IMR-90 (cell line): ENCODE data around the gene CEP68. TPM values are rescaled to one million over a fixed set of nuclear protein-coding genes. Genes with fewer than 3 reads are reported as not detected.

Experiments used
- ATAC-seq: fragments of 200-7000 bp; cut with Tn5 transposase; 2 replicates; pipeline ENCODE4 v1.9.1; 2020; ENCODE audit warnings: low read depth, mild to moderate bottlenecking, moderate library complexity
- BruUV-seq: library from RNA; stranded (reverse); fragments of 400-500 nt; replicated peaks from 2 replicates; lab custom pipeline; 2021; lab: Mats Ljungman, UMichigan
- CTCF ChIA-PET: fragments of 300-600 bp; formaldehyde crosslinking; extraction: SDS; loops from one replicate; lab custom pipeline; 2021; ENCODE audit warnings: antibody characterized with exemption; lab: Yijun Ruan, JAX
- POLR2A ChIA-PET: fragments of 300-600 bp; sonication (Branson Sonifier 250); formaldehyde crosslinking; loops from one replicate; lab custom pipeline; 2022; ENCODE audit warnings: antibody characterized with exemption; ENCODE audit not compliant: unreplicated experiment; lab: Charles Lee
- DNase-seq: peaks from one replicate; pipeline ENCODE4 v3.0.0; 2013
- H2AFZ ChIP-seq: replicated peaks from 2 replicates; pipeline ENCODE3; 2013; ENCODE audit warnings: low read length, mild to moderate bottlenecking; ENCODE audit not compliant: poor library complexity
- H2AK5ac ChIP-seq: 2 replicates; pipeline ENCODE4 v1.6.1; 2013; ENCODE audit warnings: low read depth, low read length, inconsistent platforms
- H2AK9ac ChIP-seq: replicated peaks from 2 replicates; pipeline ENCODE3; 2013; ENCODE audit warnings: mild to moderate bottlenecking, low read depth, low read length, moderate library complexity; ENCODE audit not compliant: poor library complexity
- H2BK120ac ChIP-seq: 2 replicates; pipeline ENCODE4 v1.6.1; 2013; ENCODE audit warnings: low read depth, low read length, inconsistent platforms
- H2BK15ac ChIP-seq: 3 replicates; pipeline ENCODE4 v1.6.1; 2013; ENCODE audit warnings: low read depth, low read length, inconsistent platforms
- H2BK20ac ChIP-seq: 2 replicates; pipeline ENCODE4 v1.6.1; 2013; ENCODE audit warnings: low read depth, mild to moderate bottlenecking, inconsistent platforms, low read length, moderate library complexity
- H2BK5ac ChIP-seq: 2 replicates; pipeline ENCODE4 v1.6.1; 2013; ENCODE audit warnings: mild to moderate bottlenecking, low read depth, low read length, inconsistent platforms; ENCODE audit not compliant: poor library complexity, severe bottlenecking
- H3K14ac ChIP-seq: replicated peaks from 2 replicates; pipeline ENCODE4 v1.6.1; 2013; ENCODE audit warnings: low read depth, low read length, inconsistent platforms
- H3K18ac ChIP-seq: 2 replicates; pipeline ENCODE4 v1.6.1; 2013; ENCODE audit warnings: low read depth, low read length, control low read depth
- H3K23ac ChIP-seq: 2 replicates; pipeline ENCODE4 v1.6.1; 2013; ENCODE audit warnings: low read depth, low read length, inconsistent platforms
- H3K27ac ChIP-seq: 2 replicates; pipeline ENCODE4 v1.5.1; 2013; ENCODE audit warnings: mild to moderate bottlenecking, control low read depth, low read length; ENCODE audit not compliant: insufficient read depth
- H3K27me3 ChIP-seq: 2 replicates; pipeline ENCODE4 v1.6.1; 2013; ENCODE audit warnings: low read length; ENCODE audit not compliant: control insufficient read depth, insufficient read depth
- H3K36me3 ChIP-seq: 2 replicates; pipeline ENCODE4 v1.6.1; 2013; ENCODE audit warnings: low read length, mixed read lengths; ENCODE audit not compliant: control insufficient read depth, insufficient read depth
- H3K4ac ChIP-seq: 2 replicates; pipeline ENCODE4 v1.6.1; 2013; ENCODE audit warnings: low read depth, low read length, inconsistent platforms
- H3K4me1 ChIP-seq: 2 replicates; pipeline ENCODE4 v1.6.1; 2013; ENCODE audit warnings: low read length, mixed read lengths; ENCODE audit not compliant: control insufficient read depth, insufficient read depth
- H3K4me2 ChIP-seq: 2 replicates; pipeline ENCODE4 v1.6.1; 2013; ENCODE audit warnings: low read depth, mild to moderate bottlenecking, control low read depth, low read length, moderate library complexity
- H3K4me3 ChIP-seq: 2 replicates; pipeline ENCODE4 v1.5.1; 2013; ENCODE audit warnings: low read depth, mild to moderate bottlenecking, control low read depth, low read length, moderate library complexity; ENCODE audit not compliant: insufficient read depth
- H3K56ac ChIP-seq: 2 replicates; pipeline ENCODE4 v1.6.1; 2013; ENCODE audit warnings: low read length, inconsistent platforms; ENCODE audit not compliant: insufficient read depth; ENCODE audit errors: extremely low read depth
- H3K79me1 ChIP-seq, 2 experiments: 2 replicates each; pipeline ENCODE4 v1.6.1; 2013; ENCODE audit warnings: low read length in 2 of 2, inconsistent platforms in 1 of 2, low read depth in 1 of 2
- H3K9ac ChIP-seq: 2 replicates; pipeline ENCODE4 v1.6.1; 2013; ENCODE audit warnings: low read depth, low read length, control low read depth
- H3K9me1 ChIP-seq: 2 replicates; pipeline ENCODE4 v1.6.1; 2013; ENCODE audit warnings: low read length, inconsistent platforms; ENCODE audit not compliant: insufficient read depth
- H3K9me3 ChIP-seq: 2 replicates; pipeline ENCODE4 v1.6.1; 2013; ENCODE audit warnings: low read length; ENCODE audit not compliant: control insufficient read depth, insufficient read depth
- H4K20me1 ChIP-seq: 2 replicates; pipeline ENCODE4 v1.6.1; 2013; ENCODE audit warnings: low read length, inconsistent platforms; ENCODE audit not compliant: insufficient read depth
- H4K5ac ChIP-seq: 2 replicates; pipeline ENCODE4 v1.6.1; 2013; ENCODE audit warnings: mild to moderate bottlenecking, low read depth, low read length, control low read depth
- H4K8ac ChIP-seq, 2 experiments: 2 replicates each; pipeline ENCODE4 v1.6.1; 2013; ENCODE audit warnings: low read depth in 2 of 2, low read length in 2 of 2, control low read depth in 1 of 2, inconsistent platforms in 1 of 2
- H4K91ac ChIP-seq: 2 replicates; pipeline ENCODE4 v1.6.1; 2013; ENCODE audit warnings: low read depth, low read length, inconsistent platforms; ENCODE audit not compliant: insufficient read depth
- BHLHE40 ChIP-seq: fragments of 150-350 bp; IDR thresholded peaks from 2 replicates; pipeline ENCODE4 v1.6.1; 2016; ENCODE audit warnings: mild to moderate bottlenecking, low read depth, low read length
- CEBPB ChIP-seq: IDR thresholded peaks from 2 replicates; pipeline ENCODE4 v1.6.1; 2012; ENCODE audit warnings: low read depth, low read length, improper control_type of control experiment
- CHD1 ChIP-seq: IDR thresholded peaks from 2 replicates; pipeline ENCODE4 v1.6.1; 2012; ENCODE audit warnings: low read depth, low read length, improper control_type of control experiment
- CTCF ChIP-seq: conservative IDR thresholded peaks from 2 replicates; pipeline ENCODE4 v1.5.1; 2012; ENCODE audit warnings: mild to moderate bottlenecking, low read depth, low read length, improper control_type of control experiment
- ELK1 ChIP-seq: fragments of 150-350 bp; IDR thresholded peaks from 2 replicates; pipeline ENCODE4 v1.6.1; 2016; ENCODE audit warnings: low read depth, mild to moderate bottlenecking, low read length, moderate library complexity, borderline replicate concordance
- FOS ChIP-seq: fragments of 150-350 bp; IDR thresholded peaks from 2 replicates; pipeline ENCODE4 v1.6.1; 2016; ENCODE audit warnings: low read depth, low read length
- MAFK ChIP-seq: IDR thresholded peaks from 2 replicates; pipeline ENCODE4 v1.6.1; 2012; ENCODE audit warnings: low read depth, low read length, improper control_type of control experiment
- MAZ ChIP-seq: IDR thresholded peaks from 2 replicates; pipeline ENCODE4 v1.6.1; 2012; ENCODE audit warnings: low read depth, mild to moderate bottlenecking, low read length, improper control_type of control experiment, moderate library complexity, borderline replicate concordance
- NFE2L2 ChIP-seq: fragments of 150-350 bp; IDR thresholded peaks from 2 replicates; pipeline ENCODE4 v1.6.1; 2016; ENCODE audit warnings: low read depth, mild to moderate bottlenecking, low read length
- RAD21 ChIP-seq: IDR thresholded peaks from 2 replicates; pipeline ENCODE4 v1.6.1; 2012; ENCODE audit warnings: low read length, improper control_type of control experiment
- SMC3 ChIP-seq: fragments of 150-350 bp; IDR thresholded peaks from 2 replicates; pipeline ENCODE4 v1.6.1; 2016; ENCODE audit warnings: low read depth, mild to moderate bottlenecking, antibody characterized with exemption, low read length, moderate library complexity
- USF2 ChIP-seq: fragments of 150-350 bp; IDR thresholded peaks from 2 replicates; pipeline ENCODE4 v1.6.1; 2017; ENCODE audit warnings: mild to moderate bottlenecking, antibody characterized with exemption, low read length, low read depth
- WGBS, 2 experiments: methylation state at CpG; one replicate each; pipeline versions ENCODE4 v1.1.5 to v1.1.7; 2013; ENCODE audit warnings: missing lambda C conversion rate in 2 of 2; ENCODE audit not compliant: insufficient read length in 1 of 2; ENCODE audit errors: extremely low coverage in 2 of 2; 5-methylcytosine and 5-hydroxymethylcytosine counted together
- dilution Hi-C: fragments of 300-500 bp; cut with HindIII; formaldehyde crosslinking; loops from one replicate; pipeline ENCODE4 v1.14.3; 2018; ENCODE audit warnings: low sequenced_read_pairs; ENCODE audit not compliant: unreplicated experiment
- in situ Hi-C: fragments of 300-500 bp; cut with MboI; formaldehyde crosslinking; loops from 3 replicates; pipeline ENCODE4 v1.14.3; 2019; ENCODE audit warnings: low sequenced_read_pairs, inconsistent platforms, mixed read lengths
- intact Hi-C: fragments of 100-400 bp; cut with micrococcal nuclease; formaldehyde crosslinking; loops from 2 replicates; pipeline ENCODE4 v1.10.0; 2022
- polyA plus RNA-seq, 3 experiments: library from polyadenylated mRNA; depleted of rRNA; stranded (reverse); fragments of >200 nt; gene quantifications; 2 replicates each; pipeline ENCODE4 v1.2.3, GENCODE V29; 2012; ENCODE audit warnings: low replicate concordance in 1 of 3
- total RNA-seq: library from RNA; depleted of rRNA; stranded (reverse); fragments of >200 nt; gene quantifications from 2 replicates; pipeline ENCODE4 v1.2.3, GENCODE V29; 2012

The CEP68 gene
- total and polyA plus RNA-seq, 2 of the 4 experiments (the other 2 are of a cell fraction), result 5.5 to 5.6 TPM

- no peak overlapping the region for H3K4ac ChIP-seq
- no peak overlapping the region for H2AK5ac ChIP-seq
- H3K4me1 ChIP-seq, result peaks cover 2% of the 10 kb centered on the region; the same call in 1 of the 2 replicates
- CTCF ChIA-PET, result interaction anchor here (1.0 to 2.3 kb wide), 2 partner anchors 114 to 137 kb away, joined by 3 to 7 read pairs; no protein-coding TSS in a partner anchor
- no peak overlapping the region for H4K8ac ChIP-seq
- H3K27me3 ChIP-seq, result no peaks in the 10 kb centered on the region
- no peak overlapping the region for H4K91ac ChIP-seq
- no peak overlapping the region for H3K18ac ChIP-seq
- H3K79me1 ChIP-seq, result peaks cover 13 to 29% of the 10 kb centered on the region in 2 experiments
- H2BK20ac ChIP-seq, result no peak overlapping the region
- dilution Hi-C loops (no loop called here), intact Hi-C loops (no loop called here), in situ Hi-C loops (loop anchor here (25.0 kb wide), 1 partner anchor 507 kb away; no protein-coding TSS in a partner anchor)
- H3K27ac ChIP-seq, result no peak overlapping the region
- H3K9me1 ChIP-seq, result no peaks in the 10 kb centered on the region
- H2AK9ac ChIP-seq, result no peak overlapping the region
- H2BK120ac ChIP-seq, result no peak overlapping the region
- H4K20me1 ChIP-seq, result peaks cover 3% of the 10 kb centered on the region; the same call in 1 of the 2 replicates
- H3K14ac ChIP-seq, result no peak overlapping the region
- no peak for ATAC-seq
- POLR2A ChIA-PET, result interaction anchor here (0.5 kb wide), 1 partner anchor 401 kb away, joined by 3 read pairs; the partner anchor contains the start of gene SERTAD2
- no peak overlapping the region for H2AFZ ChIP-seq
- no peak for DNase-seq
- no peaks in the 10 kb centered on the region for H3K9me3 ChIP-seq
- no TSS peak for BruUV-seq
- no peak overlapping the region for H2BK15ac ChIP-seq
- H3K36me3 ChIP-seq, result no peaks in the 10 kb centered on the region
- no peak overlapping the region for H4K5ac ChIP-seq
- no peak for TF ChIP-seq BHLHE40
- no peak for TF ChIP-seq NFE2L2
- TF ChIP-seq MAFK, result no peak
- TF ChIP-seq USF2, result no peak
- no peak for TF ChIP-seq RAD21
- no peak for TF ChIP-seq SMC3
- TF ChIP-seq CHD1, result no peak
- no peak for TF ChIP-seq CTCF
- no peak for TF ChIP-seq MAZ
- TF ChIP-seq ELK1, result no peak
- TF ChIP-seq FOS, result no peak
- no peak for TF ChIP-seq CEBPB
- no peak overlapping the region for H3K56ac ChIP-seq
- WGBS, 2 experiments, result 17% methylated on average over 1 of the region's 4 CpGs; no CpG with 5 or more reads in 1 of the 2 experiments
- H3K9ac ChIP-seq, result no peak overlapping the region
- no peak overlapping the region for H3K4me2 ChIP-seq
- no peak overlapping the region for H3K23ac ChIP-seq
- no peak overlapping the region for H2BK5ac ChIP-seq
- H3K4me3 ChIP-seq, result no peak overlapping the region
These were observed 1.3 kb upstream of the CEP68 start for GRCh38 chr2:65054749-65055421.
